ENCODE results near the gene CYP8B1. TPM values are rescaled to one million over a fixed set of nuclear protein-coding genes. Genes with fewer than 3 reads are reported as not detected.
A peak's percentile ranks its signal among the peaks of the same experiment; 100 is the strongest.

The CYP8B1 gene
- total and polyA plus RNA-seq, 11 donors = 0.14 TPM; not detected in 10

- no peaks in the 10 kb centered on the region for H3K36me3 ChIP-seq
- intact Hi-C loops (cut with DNase I) = loop anchor here (2.0 to 10.0 kb wide), 8 partner anchors 41 to 305 kb away; no protein-coding TSS in a partner anchor
- H3K27ac ChIP-seq = peak overlapping the region in 3 of 12 donors; percentile 59 to 82 (median 78)
- H3K4me3 ChIP-seq = peak overlapping the region in 11 of 12 donors; percentile 44 to 76 (median 66)
- no peaks in the 10 kb centered on the region for H3K9me3 ChIP-seq
- peaks cover 0 to 7% (median 0%) of the 10 kb centered on the region in 9 donors for H3K27me3 ChIP-seq
- DNase-seq = no peak
- no peak for ATAC-seq
- TF ChIP-seq POLR2A (IDR thresholded peaks at IDR 0.05) (no peak), CTCF (IDR thresholded peaks at IDR 0.05) (no peak)
- 79 to 89% (median 86%) methylated on average over 9 of the region's 9 CpGs for WGBS, 4 donors
- peaks cover 0 to 11% (median 6%) of the 10 kb centered on the region in 12 donors for H3K4me1 ChIP-seq
Measured at GRCh38 chr3:42880183-42880582, 4.5 kb upstream of the CYP8B1 start.

DNA sequence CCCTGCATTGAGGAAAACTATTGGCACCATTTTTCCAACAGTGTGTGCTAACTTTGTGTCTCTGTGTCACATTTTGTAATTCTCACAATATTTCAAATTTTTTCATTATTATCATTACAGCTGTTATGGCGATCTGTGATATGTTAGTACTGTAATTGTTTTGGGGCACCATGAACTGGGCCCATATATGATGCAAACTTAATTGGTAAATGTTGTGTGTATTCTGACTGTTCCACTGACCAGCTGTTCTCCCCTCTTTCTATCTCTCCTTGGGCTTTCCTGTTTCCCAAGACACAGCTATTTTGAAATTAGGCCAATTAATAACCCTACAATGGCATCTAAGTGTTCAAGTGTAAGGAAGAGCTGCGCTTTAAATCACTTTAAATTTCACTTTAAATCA, 2.2 kb upstream of the CYP8B1 start:
- intact Hi-C loops (cut with DNase I) = loop anchor here in 1 of 10 donors (5.0 kb wide), 1 partner anchor 36 kb away; no protein-coding TSS in a partner anchor
- DNase-seq (no peak), ATAC-seq (no peak)
- H3K4me1 ChIP-seq = peaks cover 0 to 14% (median 6%) of the 10 kb centered on the region in 12 donors
- 86 to 91% (median 87%) methylated on average over 2 of the region's 2 CpGs for WGBS, 4 donors
- no peak overlapping the region for H3K4me3 ChIP-seq
- TF ChIP-seq POLR2A (IDR thresholded peaks at IDR 0.05) (no peak), CTCF (IDR thresholded peaks at IDR 0.05) (no peak)
- no peaks in the 10 kb centered on the region for H3K36me3 ChIP-seq
- no peak overlapping the region for H3K27ac ChIP-seq
- H3K27me3 ChIP-seq = no peaks in the 10 kb centered on the region
- no peaks in the 10 kb centered on the region for H3K9me3 ChIP-seq

DNA sequence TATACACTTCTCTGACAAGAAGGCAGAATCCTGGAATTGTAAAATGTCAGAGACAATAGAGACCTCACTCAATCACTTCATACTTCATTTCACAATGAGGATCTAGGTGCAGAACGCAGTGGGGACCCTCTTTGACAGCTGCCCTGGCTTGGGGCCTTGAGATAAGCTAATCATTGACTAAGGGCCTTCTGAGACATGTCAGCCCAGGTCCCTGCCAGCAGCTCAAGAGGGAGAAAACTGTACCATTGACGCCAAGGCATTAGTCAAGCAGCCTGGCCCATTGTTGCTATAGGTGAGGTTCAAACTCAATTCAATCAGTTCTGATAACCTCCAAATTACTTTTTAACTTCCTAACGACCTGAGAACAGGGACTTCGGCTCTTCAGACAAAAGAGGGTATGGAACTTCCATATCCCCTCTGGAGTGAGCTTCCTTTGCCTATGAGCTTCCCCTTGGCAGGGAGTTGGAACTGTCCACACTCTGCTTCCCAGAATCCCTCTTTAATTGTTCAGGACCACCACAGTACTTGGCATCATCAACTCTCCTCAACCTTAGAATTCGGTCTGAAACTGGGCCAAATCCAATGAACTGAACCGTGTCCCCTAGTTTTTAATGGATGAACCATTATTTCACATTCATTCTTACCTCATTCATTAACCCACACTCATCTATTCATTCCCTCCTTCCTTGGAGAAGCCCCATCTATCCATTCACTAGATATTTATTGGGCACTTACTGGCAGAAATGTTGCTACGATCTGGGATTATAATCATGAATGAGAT, 1.5 kb upstream of the CYP8B1 start:
- Histone ChIP-seq H3K36me3 (no peaks in the 10 kb centered on the region), H3K27ac (no peak overlapping the region), H3K4me1 (peaks cover 0 to 21% (median 10%) of the 10 kb centered on the region in 12 donors), H3K9me3 (no peaks in the 10 kb centered on the region), H3K4me3 (no peak overlapping the region), H3K27me3 (no peaks in the 10 kb centered on the region)
- 74 to 81% (median 79%) methylated on average over 7 of the region's 7 CpGs for WGBS, 4 donors
- no peak for DNase-seq
- intact Hi-C loops (cut with DNase I) = loop anchor here in 1 of 10 donors (5.0 kb wide), 1 partner anchor 35 kb away; no protein-coding TSS in a partner anchor
- ATAC-seq = no peak
- no peak for TF ChIP-seq POLR2A (IDR thresholded peaks at IDR 0.05)
- TF ChIP-seq CTCF (IDR thresholded peaks at IDR 0.05) = no peak

DNA sequence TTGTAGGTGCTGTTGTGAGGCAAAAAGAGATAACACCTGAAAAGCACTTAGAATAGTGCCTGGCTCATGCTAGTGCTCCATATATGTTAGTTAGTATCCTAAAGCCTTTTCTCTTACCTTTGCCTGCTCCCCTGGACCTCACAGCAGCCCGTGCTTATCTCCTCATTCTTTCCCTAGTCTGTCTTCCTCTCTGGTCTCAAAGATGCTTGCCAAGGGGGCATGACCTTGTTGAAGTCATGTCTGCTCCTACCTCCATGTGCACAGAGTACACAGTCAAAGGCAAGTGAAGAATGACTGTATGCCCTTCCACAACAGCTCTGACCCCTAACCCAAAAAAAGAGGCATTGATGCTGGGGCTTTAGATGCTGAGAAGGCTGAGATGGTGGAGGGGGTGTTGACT, 722 bp upstream of the CYP8B1 start:
- intact Hi-C loops (cut with DNase I) = loop anchor here in 1 of 10 donors (5.0 kb wide), 1 partner anchor 34 kb away; no protein-coding TSS in a partner anchor
- WGBS, 4 donors = 25 to 44% (median 35%) methylated on average over 1 of the region's 1 CpG

More for the DNA sequence above, 722 bp upstream of the CYP8B1 start:
- Histone ChIP-seq H3K4me1 (peaks cover 0 to 26% (median 13%) of the 10 kb centered on the region in 12 donors), H3K27ac (no peak overlapping the region), H3K9me3 (no peaks in the 10 kb centered on the region), H3K36me3 (no peaks in the 10 kb centered on the region), H3K27me3 (no peaks in the 10 kb centered on the region), H3K4me3 (no peak overlapping the region)
- ATAC-seq (no peak), DNase-seq (no peak)
- no peak for TF ChIP-seq CTCF (IDR thresholded peaks at IDR 0.05)
